NCI-H2107 treated with DMSO at 0.1 percent for 48 hours (cell line): ENCODE data around the gene OOSP4A.

Source experiments
- DNase-seq: peaks from one replicate; lab custom pipeline; 2025; ENCODE audit not compliant: unreplicated experiment; lab: John Stamatoyannopoulos, UW

Gene OOSP4A

DNA sequence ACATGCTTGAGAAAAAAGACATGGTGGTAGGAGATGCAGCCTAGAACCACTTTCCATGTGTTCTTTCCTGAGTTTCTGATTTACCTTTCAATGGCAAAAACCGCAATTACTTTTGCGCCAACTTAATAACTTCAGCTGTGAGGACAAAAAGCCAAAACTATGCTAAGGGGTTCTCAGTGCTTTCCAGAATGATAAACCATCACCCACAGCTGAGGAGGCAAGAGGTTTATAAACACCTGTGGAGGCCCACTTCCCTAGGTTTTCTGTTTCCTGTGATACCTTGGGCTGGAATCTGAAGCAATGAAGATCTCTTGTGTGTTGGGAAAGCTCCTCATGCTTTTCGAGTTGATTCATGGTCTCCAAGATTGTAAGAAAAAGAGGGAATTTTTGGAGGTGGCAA lies at the start of gene OOSP4A:
Gene OOSP4A (plus strand): TSS at position 301 of the 400 bp plus-strand sequence. CDS start 0 bp downstream, at position 301.
- no peak for DNase-seq

DNA sequence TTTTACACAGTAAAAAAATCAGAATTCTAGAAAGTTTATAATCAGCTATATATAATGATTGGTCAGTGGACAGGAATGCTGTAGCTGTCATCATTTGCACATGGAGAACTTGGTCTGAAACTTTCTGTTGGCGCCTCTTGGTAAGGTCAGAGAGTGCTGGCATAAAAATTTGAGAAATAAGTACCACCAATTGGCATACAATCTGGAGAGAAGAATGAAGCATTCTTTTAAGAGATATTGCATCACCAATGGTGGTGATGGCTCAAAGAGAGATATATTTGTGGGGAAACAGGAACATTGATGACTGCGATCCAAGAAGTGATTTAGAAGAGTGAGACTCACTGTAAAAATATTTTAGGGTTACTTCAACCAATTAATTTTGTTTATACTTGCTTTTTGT lies 45.4 kb upstream of the OOSP4A start:
- no peak for DNase-seq

DNA sequence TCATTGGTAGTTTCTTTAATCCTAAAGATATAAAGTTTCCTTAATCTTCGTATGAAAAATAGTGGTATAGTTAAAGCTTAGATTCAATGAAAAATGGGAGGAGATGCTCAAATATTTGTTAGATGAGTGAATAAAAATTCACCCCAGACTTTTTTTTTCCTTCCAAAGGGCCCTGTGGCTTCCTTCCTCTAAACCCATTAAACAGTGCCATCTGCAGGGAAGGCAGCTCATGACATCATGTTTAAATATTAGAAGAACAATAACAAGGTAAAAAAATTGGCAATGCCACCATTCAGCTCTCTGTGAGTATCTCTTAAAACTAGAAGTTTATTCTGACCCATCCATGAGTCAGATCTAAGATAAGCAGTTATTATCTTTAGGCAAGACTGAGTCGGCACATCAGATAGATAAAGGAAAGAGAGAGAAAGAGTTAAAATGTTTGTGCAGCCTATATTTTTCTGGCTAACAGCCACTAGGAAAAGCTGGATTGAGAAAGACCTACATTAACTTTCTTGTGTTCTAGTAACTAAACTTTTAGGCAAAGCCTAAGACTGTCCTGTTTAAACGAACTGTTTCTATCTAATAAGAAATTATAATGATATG lies 44.7 kb upstream of the OOSP4A start:
- DNase-seq, result no peak

DNA sequence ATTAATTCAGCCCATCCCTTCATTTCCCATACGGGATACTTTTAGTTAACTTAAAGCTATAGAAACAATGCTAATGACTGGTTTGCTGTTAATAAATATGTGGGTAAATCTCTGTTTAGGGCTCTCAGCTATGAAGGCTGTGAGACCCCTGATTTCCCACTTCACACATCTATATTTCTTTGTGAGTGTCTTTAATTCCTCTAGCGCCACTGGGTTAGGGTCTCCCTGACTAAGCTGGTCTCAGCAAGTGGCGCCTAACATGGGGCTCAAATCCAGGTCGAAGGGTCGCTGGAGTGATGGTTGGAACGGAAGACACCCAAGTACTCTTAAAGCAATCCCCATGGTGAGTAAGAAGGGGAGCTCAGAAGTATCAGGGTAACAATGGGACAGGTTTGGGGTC lies 40.0 kb upstream of the OOSP4A start:
- DNase-seq, result no peak

DNA sequence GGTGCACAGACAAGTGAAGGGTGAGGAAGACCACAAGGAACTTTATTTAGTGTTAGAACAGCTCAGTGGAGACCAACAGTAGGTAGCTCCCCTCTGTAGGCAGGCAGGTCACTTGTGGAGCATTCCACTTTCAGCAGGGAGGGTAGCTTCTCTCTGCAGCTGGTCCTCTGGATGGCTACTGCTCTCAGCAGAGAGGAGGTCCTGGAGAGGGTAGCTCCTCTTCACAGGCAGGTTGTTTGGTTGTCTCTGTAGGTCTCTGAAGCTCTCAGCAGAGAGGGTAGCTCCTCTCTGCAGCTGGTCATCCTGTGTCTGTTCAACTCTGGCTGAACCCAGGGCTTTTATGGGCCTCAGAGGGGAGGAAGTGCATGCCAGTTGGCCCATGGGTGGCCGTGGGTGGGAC lies 32.1 kb upstream of the OOSP4A start:
- DNase-seq, result no peak

DNA sequence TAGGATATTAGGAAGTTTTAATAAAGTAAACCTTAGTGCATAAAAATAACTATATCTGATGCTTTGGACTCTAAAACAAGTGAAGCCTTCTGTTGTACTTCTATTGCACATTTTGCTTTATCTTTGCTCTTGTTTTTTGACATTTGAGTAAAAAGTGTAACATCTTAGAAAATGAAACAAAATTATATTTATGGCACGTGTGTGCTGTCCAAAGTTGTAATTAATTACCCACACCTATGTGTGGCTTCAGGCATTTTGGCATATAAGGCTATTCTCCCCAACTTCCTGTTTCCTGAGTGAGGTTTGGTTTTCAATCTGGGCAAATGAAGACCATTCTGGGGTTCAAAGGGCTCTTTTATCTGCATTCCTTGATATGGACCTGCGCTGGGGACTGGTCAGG lies 25.7 kb upstream of the OOSP4A start, which contains the start of gene OOSP1:
Gene OOSP1 (plus strand): TSS at position 301 of the 400 bp plus-strand sequence. CDS start 23 bp downstream, at position 324.
- DNase-seq, result no peak

DNA sequence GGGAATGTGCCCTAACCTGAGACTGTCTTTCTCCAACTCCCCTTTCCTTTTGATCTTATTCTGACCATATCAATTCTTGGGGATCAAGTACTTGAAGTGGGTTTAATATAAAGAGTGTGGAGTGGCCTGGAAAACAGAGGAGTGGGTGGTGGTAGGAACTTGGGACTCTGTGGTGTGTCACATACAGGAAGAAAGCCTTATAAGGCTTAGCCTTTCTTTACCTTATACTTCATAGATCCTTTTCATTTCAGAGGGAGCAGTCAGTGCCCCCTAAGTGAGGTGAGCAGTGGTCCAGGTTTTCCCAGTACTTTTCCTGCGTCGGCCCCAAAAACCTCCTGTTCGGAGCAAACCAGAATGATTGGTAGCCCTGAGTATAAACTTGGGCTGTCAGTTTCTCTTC lies 25.1 kb upstream of the OOSP4A start:
- DNase-seq, result no peak

DNA sequence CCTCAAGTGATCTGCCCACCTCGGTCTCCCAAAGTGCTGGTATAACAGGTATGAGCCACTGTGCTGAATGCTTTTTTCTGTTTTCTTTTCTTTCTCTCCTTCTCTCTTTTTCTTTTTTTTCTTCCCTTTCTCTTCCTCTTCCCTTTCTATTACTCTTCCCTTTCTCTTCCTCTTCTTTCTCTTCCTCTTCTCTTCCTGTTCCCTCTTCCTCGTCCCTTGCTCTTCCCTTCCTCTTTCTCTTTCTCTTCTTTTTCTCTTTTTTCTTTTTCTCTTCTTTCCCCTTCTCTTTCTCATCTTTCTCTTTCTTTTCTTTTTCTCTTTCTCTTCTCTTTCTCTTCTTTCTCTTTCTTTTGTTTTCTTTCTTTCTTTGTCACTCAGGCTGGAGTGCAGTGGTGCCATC lies 24.4 kb upstream of the OOSP4A start:
- DNase-seq, result no peak

DNA sequence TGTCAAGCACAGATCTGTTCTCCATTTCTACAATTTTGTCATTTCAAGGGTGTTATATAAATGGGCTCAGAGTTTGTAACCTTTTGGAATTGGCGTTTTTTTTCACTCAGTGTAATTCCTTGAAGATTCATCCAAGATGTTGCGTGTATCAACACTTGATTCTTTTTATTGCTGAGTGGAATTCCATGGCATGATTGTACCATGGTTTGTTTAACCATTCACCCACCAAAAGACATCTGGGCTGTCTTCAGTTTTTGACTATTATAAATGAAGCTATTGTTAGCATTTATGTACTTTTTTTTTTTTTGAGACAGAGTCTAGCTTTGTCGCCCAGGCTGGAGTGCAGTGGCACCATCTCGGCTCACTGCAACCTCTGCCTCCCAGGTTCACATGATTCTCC lies 22.7 kb upstream of the OOSP4A start:
- DNase-seq, result no peak

DNA sequence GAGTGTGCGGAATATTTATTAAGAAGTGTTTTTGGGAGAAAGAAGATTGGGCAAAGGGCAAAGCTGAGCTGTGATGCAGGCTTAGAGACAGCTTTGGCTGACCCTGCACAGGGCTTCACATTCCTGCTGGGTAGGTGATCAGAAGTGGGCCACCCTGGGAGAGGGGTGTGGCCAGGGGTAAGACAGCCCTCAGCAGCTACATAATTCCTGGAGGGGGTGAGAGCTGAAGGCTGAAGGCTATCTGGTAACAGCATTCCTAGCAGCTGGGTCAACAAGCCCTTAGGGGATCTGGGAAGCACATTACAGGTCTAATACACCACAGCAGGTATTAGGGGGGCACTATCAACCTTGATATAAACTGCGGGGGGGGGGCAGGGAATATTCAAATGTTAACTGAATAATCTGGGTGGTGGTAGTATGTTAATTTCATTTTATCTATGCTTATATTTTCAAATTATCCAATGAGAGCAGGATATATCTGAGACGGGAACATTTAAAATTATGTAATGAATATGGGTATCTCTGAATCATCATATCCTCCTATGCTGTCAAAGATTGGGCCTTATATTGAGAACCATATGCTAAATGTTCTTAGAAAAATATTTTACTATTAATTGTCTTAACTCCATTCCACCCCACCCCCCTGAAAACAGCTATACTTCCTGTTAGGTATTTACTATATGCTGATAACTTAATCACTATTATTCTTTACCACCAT lies 19.7 kb upstream of the OOSP4A start:
- no peak for DNase-seq

DNA sequence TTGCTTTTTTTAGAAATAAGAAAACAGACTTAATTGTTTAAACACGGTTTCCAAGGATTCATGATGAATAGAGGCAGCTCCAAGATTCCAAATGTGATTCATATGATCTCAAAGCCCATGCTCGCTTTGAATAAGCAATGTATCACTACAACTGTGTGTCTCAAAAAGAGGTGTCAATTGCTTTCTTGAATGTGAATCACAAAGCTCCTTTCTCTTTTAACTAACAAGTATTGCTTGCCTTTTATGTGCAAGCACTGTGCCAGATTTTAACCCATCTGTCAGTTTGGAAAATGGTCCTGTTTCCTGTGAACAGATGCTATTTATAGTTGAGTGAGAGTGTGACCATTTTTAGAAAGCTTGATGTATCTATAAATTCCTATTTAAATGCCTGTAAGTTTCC lies 19.1 kb upstream of the OOSP4A start:
- no peak for DNase-seq

DNA sequence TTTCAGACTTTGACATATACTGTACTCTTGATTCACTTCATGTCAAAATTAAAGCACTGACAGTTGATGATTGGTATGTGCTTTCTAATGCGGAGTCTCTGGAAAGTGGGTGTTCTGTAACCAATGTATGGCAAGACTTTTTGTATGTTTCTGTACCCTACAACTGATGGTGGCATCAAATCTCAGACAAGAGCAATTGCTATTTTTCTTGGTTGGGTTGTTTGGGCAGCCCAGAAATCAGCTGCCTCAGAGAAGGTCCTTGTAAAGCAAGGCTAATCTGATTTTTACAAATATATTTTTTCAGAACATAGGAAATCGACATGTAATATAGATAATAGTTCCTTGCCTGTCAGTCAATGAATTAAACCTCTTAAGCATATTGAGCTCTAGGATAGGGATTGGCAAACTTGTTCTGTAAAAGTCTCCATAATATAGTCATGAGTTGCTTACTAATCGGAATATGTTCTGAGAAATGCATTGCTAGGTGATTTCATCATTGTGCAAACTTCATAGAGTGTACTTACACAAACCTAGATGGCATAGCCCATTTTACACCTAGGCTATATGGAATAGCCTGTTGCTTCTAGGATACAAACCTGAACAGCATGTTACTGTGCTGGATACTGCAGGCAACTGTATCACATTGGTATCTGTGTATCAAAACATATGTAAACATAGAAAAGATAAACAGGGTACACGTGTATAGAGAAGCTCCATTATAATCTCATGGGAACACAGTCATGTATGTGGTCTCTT lies 10.2 kb upstream of the OOSP4A start:
- DNase-seq, result no peak

DNA sequence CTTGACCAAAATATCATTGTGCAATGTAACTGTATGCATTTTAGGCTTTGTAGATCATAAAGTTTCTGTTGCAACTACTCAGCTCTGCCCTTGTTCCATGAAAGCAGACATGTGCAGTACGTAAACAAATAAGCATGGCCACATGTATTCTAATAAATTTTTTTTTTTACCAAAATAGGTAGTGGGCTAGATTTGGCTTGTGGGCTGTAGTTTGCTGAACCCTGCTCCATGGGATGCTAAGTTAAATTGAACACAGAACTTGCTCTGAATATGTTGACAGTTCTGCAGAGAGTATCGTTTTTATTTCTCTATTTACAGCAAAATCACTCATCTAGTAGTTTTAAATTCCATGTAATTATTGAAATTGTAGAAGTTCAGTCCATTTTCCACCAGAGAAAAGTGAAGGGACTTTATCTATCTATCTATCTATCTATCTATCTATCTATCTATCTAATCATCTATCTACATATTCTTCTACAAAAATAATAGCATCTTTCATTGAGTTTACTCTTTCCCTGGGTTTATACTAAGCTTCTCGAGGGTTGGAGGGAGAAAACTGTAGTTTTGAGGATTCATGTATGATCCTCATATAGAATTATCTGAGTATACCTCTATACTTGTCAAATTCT lies 9.5 kb upstream of the OOSP4A start:
- no peak for DNase-seq

DNA sequence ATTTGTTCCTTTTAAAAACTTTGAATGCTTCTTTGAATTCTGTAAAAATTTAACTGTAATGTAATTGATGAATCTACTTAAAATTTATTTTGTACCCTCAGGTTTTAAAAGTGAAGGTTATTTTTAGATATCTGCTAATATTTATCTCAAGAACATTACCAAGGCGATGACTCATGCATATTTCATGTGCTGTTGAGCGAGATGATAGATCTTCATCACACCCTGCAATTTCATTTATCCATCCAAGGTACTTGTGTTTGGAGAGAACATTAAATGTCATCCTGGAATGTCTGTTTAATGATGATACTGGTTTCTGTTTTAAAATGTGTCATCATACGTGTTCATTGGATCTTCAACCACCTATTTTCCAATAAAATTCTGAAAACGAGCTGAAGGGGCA lies 6.7 kb upstream of the OOSP4A start:
- no peak for DNase-seq

DNA sequence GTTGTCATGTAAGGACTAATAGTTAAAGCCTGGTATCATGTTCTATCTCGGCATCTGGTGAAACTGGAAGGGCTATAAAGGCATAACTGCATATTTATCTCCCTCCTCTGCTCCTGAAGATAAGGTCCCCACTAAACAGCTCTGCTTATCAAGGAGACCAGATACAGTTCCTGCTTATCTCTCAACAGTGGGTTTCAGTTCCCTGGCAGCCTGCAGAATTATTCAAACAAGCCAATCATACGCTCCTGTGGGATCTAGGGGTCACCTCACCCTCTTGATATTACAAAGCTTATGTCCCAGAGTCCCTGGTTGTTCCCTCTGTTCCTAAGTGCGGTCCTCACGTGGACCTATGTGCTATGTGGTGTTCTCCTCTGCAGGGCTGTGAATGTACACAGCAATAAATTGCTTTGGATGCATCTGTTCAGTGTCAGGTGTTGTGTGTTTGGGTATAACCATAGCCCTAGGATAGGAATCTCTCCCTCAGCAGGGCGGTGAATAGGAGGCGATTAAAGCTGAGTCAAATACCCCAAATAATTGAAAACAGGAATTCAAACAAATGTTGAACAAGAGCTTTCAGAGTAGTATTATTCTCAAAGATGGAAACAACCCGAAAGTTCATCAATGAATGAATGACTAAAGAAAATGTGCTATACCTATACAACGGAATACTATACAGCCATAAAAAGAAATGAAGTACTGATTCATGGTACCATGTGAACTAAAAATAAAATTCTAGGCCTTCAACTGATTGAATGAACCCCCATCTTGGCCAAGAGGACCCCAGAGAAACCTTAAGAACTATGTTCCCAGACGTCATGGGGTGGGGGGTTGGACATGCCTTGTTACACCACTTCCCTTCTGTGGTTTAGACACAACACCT lies 3.1 kb upstream of the OOSP4A start:
- no peak for DNase-seq

DNA sequence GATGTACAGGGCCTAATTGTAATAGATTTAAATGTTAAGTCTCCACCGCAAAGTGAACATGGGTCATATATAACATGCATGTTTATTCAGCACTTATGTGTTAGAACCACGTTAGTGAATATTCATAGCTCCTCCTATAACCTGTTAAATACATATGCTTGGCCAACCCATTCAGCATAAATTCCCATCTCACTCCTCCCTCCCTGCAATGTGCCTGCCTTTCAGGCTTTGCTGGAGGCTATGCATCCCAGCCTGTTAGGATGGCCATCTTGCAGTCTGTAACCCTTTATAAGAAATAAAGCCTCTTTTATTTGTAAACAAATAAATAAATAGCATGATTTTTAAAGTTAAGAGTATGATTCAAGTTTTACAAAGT lies 1.7 kb upstream of the OOSP4A start:
- no peak for DNase-seq

DNA sequence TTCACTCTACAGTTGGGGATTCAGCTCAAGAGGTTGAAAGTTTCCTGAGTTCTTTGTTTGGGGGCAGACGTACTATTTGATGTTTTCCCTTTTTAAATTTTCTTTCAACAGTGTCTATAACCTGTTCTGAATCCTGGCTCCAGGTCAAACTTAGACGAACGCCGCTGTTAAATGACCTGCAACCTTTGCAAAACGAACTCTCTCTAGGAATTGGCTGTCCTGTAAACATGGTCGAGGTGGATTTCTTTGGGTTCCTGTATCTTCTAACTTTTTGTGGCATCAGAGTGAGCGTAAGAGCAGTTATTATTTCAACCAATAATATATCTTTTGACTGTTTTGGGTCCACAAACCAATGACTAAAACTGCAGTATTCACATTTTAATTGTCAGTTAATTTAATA lies 1.6 kb downstream of the OOSP4A start:
- DNase-seq, result no peak

DNA sequence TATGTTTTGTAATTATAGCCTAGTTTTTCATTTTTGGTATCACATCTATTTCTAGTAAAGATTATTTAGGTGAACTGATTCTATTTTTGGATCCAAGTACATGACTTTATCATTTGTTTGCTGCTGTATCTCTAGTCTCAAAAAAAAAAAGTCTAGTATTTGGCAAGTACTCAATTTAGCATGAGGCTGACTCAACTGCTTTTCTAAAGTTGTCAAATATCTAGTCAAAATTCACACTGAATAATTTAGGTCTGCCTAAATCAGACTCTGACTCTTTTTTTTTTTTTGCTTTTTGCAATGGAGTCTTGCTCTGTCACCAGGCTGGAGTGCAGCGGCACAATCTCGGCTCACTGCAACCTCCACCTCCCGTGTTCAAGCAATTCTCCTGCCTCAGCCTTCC lies 2.4 kb downstream of the OOSP4A start:
- no peak for DNase-seq

DNA sequence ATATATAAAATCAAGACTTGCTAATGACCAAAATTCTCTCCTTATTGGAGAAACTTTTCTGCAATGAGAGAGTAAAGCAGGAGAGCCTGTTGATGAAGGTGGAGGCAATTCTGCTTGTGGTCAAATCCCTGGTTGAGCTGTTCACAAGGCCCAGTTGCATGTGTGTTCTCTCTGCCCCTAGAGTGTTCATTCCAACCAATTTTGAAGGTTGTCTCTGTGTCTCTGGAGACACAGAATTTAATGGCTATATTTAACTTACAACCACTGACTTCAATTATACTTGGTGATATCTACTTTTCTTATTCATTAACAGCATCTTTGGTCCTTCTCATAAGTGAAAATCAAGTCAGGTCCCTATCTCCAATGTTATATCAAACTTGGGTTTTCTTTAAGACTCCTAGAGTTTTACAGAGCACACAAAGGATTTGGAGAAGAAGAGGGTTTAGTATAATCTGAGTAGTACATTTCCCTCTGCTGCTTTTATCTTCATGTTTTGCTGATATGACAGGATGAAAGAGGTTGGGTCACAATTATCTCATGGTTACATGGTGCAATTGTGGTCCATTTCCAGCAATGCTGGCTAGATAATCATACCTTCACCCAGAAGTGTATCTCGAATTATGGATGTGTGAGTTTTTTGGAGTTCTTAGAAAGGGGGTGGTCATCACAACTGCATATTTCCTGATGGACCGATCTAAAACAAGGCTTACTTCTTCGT lies 4.0 kb downstream of the OOSP4A start:
- DNase-seq, result no peak

DNA sequence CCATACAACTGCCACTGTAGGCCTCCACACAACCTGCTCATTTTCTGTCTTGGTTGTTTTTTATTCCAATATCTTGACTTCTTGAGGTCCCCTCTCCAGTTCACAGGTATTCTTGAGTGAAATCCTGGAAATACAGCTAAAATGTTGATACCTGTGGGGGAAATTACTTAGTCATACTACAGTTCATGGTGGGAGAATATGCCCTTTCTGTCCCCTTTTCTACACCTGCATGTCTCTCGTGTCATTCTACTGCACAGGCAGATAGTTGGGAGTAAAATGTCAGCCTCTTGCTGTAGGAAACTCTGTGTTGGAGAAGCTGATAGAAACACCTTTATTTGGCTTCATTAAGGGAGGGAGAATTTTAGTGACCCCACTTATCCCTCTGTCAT lies 4.6 kb downstream of the OOSP4A start:
- DNase-seq, result no peak
